BJ (cell line): Measurements from ENCODE around the gene MYO1D. TPM values are rescaled to one million over a fixed set of nuclear protein-coding genes. Genes with fewer than 3 reads are reported as not detected.

Source experiments
- CTCF ChIA-PET: fragments of 350-600 bp; formaldehyde crosslinking; extraction: SDS; loops from one replicate; lab custom pipeline; 2021; ENCODE audit warnings: antibody characterized with exemption, inconsistent platforms; lab: Yijun Ruan, JAX
- POLR2A ChIA-PET: fragments of 300-600 bp; sonication (Branson Sonifier 250); formaldehyde crosslinking; extraction: SDS; loops from one replicate; lab custom pipeline; 2021; ENCODE audit warnings: antibody characterized with exemption; lab: Charles Lee
- DNase-seq: peaks from one replicate; pipeline ENCODE4 v3.0.0-alpha.2; 2011; ENCODE audit warnings: low read depth
- H3K27me3 ChIP-seq: 2 replicates; pipeline ENCODE4 v1.6.0; 2011; ENCODE audit warnings: low read length; ENCODE audit not compliant: control insufficient read depth, insufficient read depth
- H3K36me3 ChIP-seq: 2 replicates; pipeline ENCODE4 v1.5.1; 2011; ENCODE audit warnings: low read length; ENCODE audit not compliant: control insufficient read depth, insufficient read depth
- H3K4me3 ChIP-seq: 2 replicates; pipeline ENCODE4 v1.5.1; 2011; ENCODE audit warnings: low read depth, mild to moderate bottlenecking, control low read depth, low read length
- CTCF ChIP-seq: IDR thresholded peaks from 2 replicates; pipeline ENCODE4 v1.5.1; 2011; ENCODE audit warnings: low read depth, mild to moderate bottlenecking, control low read depth, inconsistent platforms, low read length, moderate library complexity; ENCODE audit not compliant: insufficient read depth
- polyA plus RNA-seq: library from polyadenylated mRNA; depleted of rRNA; stranded (reverse); fragments of >200 nt; gene quantifications from 2 replicates; pipeline ENCODE4 v1.2.3, GENCODE V29; 2011

The MYO1D gene
- polyA plus RNA-seq, 1 experiment: 23.6 TPM

- ChIA-PET CTCF (interaction anchor here (1.0 to 1.1 kb wide), 2 partner anchors 34 to 382 kb away, joined by 3 read pairs; partner anchors contain the start of gene MYO1D), POLR2A (no interaction called here)
- no peak for DNase-seq
- Histone ChIP-seq H3K36me3 (no peaks in the 10 kb centered on the region), H3K27me3 (no peaks in the 10 kb centered on the region), H3K4me3 (no peak overlapping the region)
- no peak for TF ChIP-seq CTCF
These were observed 381.3 kb downstream of the MYO1D start for GRCh38 chr17:32495359-32496231.

DNA sequence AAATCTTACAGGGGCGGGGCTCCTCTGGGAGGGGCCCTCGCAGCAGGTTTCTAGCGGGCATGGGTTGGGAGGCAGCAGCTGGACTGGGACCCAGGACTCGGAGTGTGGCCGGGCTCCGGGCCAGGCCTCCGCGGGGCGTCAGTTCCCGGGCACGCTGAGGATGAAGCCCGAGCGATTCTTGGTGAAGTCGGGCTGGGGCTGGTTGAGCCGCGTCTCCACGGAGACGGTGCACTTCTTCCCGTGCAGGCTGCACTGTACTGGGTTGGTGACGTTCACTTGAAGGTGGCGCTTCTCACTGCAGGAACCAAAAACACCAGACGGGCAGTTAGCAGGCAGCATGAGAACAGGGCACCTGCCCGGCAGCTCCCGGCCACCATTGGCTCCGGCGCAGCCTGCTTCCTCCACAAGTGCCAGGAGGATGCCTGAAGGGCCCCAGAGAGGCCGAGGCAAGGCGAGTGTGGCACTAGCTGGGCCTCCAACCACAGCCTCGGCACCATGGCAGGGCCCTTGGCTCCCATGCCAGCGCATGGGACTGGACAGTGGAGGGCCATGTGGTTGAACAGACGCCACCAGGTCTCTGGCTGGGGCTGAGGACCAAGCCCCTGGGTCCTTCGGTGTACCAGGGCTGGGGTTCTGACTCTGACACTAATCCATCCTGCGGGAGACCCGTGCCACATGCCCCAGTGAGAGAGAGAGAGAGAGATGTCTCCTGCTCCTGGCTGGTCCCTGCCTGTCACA lies 382.1 kb downstream of the MYO1D start:
- ChIA-PET POLR2A (no interaction called here), CTCF (interaction anchor here (1.0 kb wide), 1 partner anchor 33 kb away, joined by 3 read pairs; no protein-coding TSS in a partner anchor)
- no peak for TF ChIP-seq CTCF
- H3K27me3 ChIP-seq: no peaks in the 10 kb centered on the region
- DNase-seq: no peak
- H3K36me3 ChIP-seq: no peaks in the 10 kb centered on the region
- no peak overlapping the region for H3K4me3 ChIP-seq

DNA sequence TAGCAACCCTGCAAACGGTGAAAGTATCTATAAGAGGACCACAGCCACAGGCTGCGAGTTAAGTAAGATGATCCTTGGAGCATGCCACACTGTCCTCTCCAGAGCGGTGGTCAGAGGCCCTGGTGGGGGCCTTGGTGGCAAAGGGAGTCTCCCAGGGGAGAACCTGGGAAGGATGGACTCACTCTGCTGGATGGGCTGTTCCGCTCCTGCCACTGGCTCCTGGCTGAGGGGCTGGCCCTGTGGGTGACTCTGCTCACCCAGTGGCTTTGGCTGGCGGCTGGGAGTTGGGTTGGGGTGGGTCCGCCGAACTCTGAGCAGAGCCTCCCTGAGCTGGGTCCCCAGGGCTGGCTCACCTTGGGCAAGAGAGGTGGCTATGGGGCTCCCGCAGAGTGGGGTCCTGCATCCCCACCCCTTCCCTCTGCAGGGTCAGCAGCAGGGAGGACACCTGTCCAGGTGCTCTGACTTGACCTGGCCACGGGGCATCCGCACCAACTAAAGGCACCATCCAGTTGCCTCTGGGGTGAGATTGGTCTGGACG lies 382.9 kb downstream of the MYO1D start:
- ChIA-PET POLR2A (no interaction called here), CTCF (no interaction called here)
- Histone ChIP-seq H3K36me3 (no peaks in the 10 kb centered on the region), H3K4me3 (no peak overlapping the region), H3K27me3 (no peaks in the 10 kb centered on the region)
- no peak for TF ChIP-seq CTCF
- no peak for DNase-seq

GRCh38 chr17:32493571-32493970 lies 383.4 kb downstream of the MYO1D start:
- H3K4me3 ChIP-seq: no peak overlapping the region
- no peak for DNase-seq
- CTCF ChIA-PET: no interaction called here
- no peak for TF ChIP-seq CTCF
- POLR2A ChIA-PET: no interaction called here
- H3K27me3 ChIP-seq: no peaks in the 10 kb centered on the region
- no peaks in the 10 kb centered on the region; the same call in 1 of the 2 replicates for H3K36me3 ChIP-seq
